ENCODE results near the gene SH2D7.

Gene SH2D7

DNA sequence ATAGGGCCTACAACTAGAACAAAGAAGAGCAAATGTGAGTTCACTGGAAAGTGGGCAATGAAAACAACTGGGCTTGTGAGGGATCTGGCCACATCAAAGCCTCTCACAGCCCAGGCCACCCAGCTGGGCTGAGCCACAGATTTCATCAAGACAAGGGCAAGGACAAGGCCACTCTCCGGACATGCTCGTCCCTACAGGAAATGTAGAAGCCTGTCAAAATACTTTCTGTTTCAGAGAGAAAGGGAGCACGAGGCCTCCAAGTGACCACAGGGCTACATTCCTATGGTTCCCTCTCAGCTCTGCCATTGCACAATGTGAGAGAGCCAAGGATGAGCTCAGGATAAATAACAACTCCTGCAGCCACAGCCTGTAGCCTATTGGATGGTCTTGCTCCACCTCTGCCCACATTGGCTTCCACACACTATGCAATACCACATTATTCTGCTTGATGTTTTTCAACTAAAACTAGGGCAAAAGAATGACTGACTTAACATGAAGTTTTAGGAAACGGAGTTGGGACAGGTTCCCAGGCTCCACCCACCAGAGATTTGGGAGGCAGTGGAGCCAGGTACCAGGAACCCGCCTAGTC is 27.0 kb upstream of the SH2D7 start:
- peak; percentile 93 to 96 for DNase-seq

GRCh38 chr15:78065973-78066946 is 26.1 kb upstream of the SH2D7 start:
- no peaks in the 10 kb centered on the region for H3K79me1 ChIP-seq (ENCODE audit: low read length)
- no peak overlapping the region for H2AFZ ChIP-seq (ENCODE audit: insufficient read depth, low read length, poor library complexity)
- H3K23ac ChIP-seq (ENCODE audit: low read length), result no peak overlapping the region
- H4K91ac ChIP-seq (ENCODE audit: low read depth, low read length), result no peak overlapping the region
- H3K4ac ChIP-seq (ENCODE audit: low read depth, low read length), result no peak overlapping the region
- H3K27me3 ChIP-seq (ENCODE audit: insufficient read depth, low read length), result no peaks in the 10 kb centered on the region
- WGBS (ENCODE audit: extremely low coverage, insufficient coverage, insufficient read length), result no CpG with 5 or more reads among the region's 7 CpGs
- H3K18ac ChIP-seq (ENCODE audit: low read length), result no peak overlapping the region
- no peak overlapping the region for H2AK5ac ChIP-seq (ENCODE audit: low read length)
- no peaks in the 10 kb centered on the region for H3K79me2 ChIP-seq (ENCODE audit: control insufficient read depth, insufficient read depth, low read length, poor library complexity)
- H3K36me3 ChIP-seq (ENCODE audit: control insufficient read depth in 1 of 2, insufficient read depth in 2 of 2, low read length in 2 of 2), result no peaks in the 10 kb centered on the region
- no peak overlapping the region for H2BK120ac ChIP-seq (ENCODE audit: insufficient read depth, low read length, poor library complexity)
- H2BK5ac ChIP-seq (ENCODE audit: low read depth, low read length, poor library complexity), result no peak overlapping the region
- H4K12ac ChIP-seq (ENCODE audit: low read depth, low read length), result no peak overlapping the region
- no peak overlapping the region for H2BK12ac ChIP-seq (ENCODE audit: low read length)
- peaks cover 9 to 20% of the 10 kb centered on the region in 2 experiments for H3K4me1 ChIP-seq (ENCODE audit: control insufficient read depth in 1 of 2, insufficient read depth in 2 of 2, low read length in 2 of 2)
- no peak overlapping the region for H4K8ac ChIP-seq (ENCODE audit: low read depth, low read length)
- H3K4me3 ChIP-seq (ENCODE audit: low read depth, low read length), result no peak overlapping the region
- no peaks in the 10 kb centered on the region for H3K9me3 ChIP-seq (ENCODE audit: insufficient read depth, low read depth, low read length)
- H3K4me2 ChIP-seq (ENCODE audit: low read length), result no peak overlapping the region
- no peak overlapping the region for H3K9ac ChIP-seq (ENCODE audit: low read length)
- no peak for DNase-seq
- no peak overlapping the region for H3K14ac ChIP-seq (ENCODE audit: low read length)
- no peak overlapping the region for H3K27ac ChIP-seq (ENCODE audit: low read depth, low read length)

More for the DNA sequence above, 27.0 kb upstream of the SH2D7 start:
- no peak overlapping the region for H3K4me3 ChIP-seq (ENCODE audit: low read depth, low read length)
- H3K23ac ChIP-seq (ENCODE audit: low read length), result no peak overlapping the region
- H2AK5ac ChIP-seq (ENCODE audit: low read length), result no peak overlapping the region
- H3K18ac ChIP-seq (ENCODE audit: low read length), result no peak overlapping the region
- no peaks in the 10 kb centered on the region for H3K9me3 ChIP-seq (ENCODE audit: insufficient read depth, low read depth, low read length)
- H3K4me1 ChIP-seq (ENCODE audit: control insufficient read depth in 1 of 2, insufficient read depth in 2 of 2, low read length in 2 of 2), result peaks cover 9 to 20% of the 10 kb centered on the region in 2 experiments
- H3K36me3 ChIP-seq (ENCODE audit: control insufficient read depth in 1 of 2, insufficient read depth in 2 of 2, low read length in 2 of 2), result no peaks in the 10 kb centered on the region
- H3K79me1 ChIP-seq (ENCODE audit: low read length), result no peaks in the 10 kb centered on the region
- no peak overlapping the region for H3K4me2 ChIP-seq (ENCODE audit: low read length)
- H3K14ac ChIP-seq (ENCODE audit: low read length), result no peak overlapping the region
- no peak overlapping the region for H3K27ac ChIP-seq (ENCODE audit: low read depth, low read length)
- H4K8ac ChIP-seq (ENCODE audit: low read depth, low read length), result no peak overlapping the region
- no peak overlapping the region for H2BK12ac ChIP-seq (ENCODE audit: low read length)
- no peak overlapping the region for H2BK5ac ChIP-seq (ENCODE audit: low read depth, low read length, poor library complexity)
- H3K27me3 ChIP-seq (ENCODE audit: insufficient read depth, low read length), result no peaks in the 10 kb centered on the region
- no peak overlapping the region for H2BK120ac ChIP-seq (ENCODE audit: insufficient read depth, low read length, poor library complexity)
- no CpG with 5 or more reads among the region's 5 CpGs for WGBS (ENCODE audit: extremely low coverage, insufficient coverage, insufficient read length)
- no peak overlapping the region for H2AFZ ChIP-seq (ENCODE audit: insufficient read depth, low read length, poor library complexity)
- H3K79me2 ChIP-seq (ENCODE audit: control insufficient read depth, insufficient read depth, low read length, poor library complexity), result no peaks in the 10 kb centered on the region
- no peak overlapping the region for H3K4ac ChIP-seq (ENCODE audit: low read depth, low read length)
- no peak overlapping the region for H4K91ac ChIP-seq (ENCODE audit: low read depth, low read length)
- H4K12ac ChIP-seq (ENCODE audit: low read depth, low read length), result no peak overlapping the region
- H3K9ac ChIP-seq (ENCODE audit: low read length), result no peak overlapping the region

- H3K4me2 ChIP-seq (ENCODE audit: low read length), result no peak overlapping the region
- no peaks in the 10 kb centered on the region for H3K27me3 ChIP-seq (ENCODE audit: insufficient read depth, low read length)
- H2AFZ ChIP-seq (ENCODE audit: insufficient read depth, low read length, poor library complexity), result no peak overlapping the region
- no peak overlapping the region for H2BK120ac ChIP-seq (ENCODE audit: insufficient read depth, low read length, poor library complexity)
- DNase-seq, result no peak
- no peak overlapping the region for H3K23ac ChIP-seq (ENCODE audit: low read length)
- no CpG with 5 or more reads among the region's 1 CpG for WGBS (ENCODE audit: extremely low coverage, insufficient coverage, insufficient read length)
- H3K14ac ChIP-seq (ENCODE audit: low read length), result no peak overlapping the region
- no peak overlapping the region for H2BK5ac ChIP-seq (ENCODE audit: low read depth, low read length, poor library complexity)
- peaks cover 9 to 24% of the 10 kb centered on the region in 2 experiments for H3K4me1 ChIP-seq (ENCODE audit: control insufficient read depth in 1 of 2, insufficient read depth in 2 of 2, low read length in 2 of 2)
- H4K8ac ChIP-seq (ENCODE audit: low read depth, low read length), result no peak overlapping the region
- peak overlapping the region; percentile 11 for H3K4ac ChIP-seq (ENCODE audit: low read depth, low read length)
- H4K91ac ChIP-seq (ENCODE audit: low read depth, low read length), result no peak overlapping the region
- H3K9ac ChIP-seq (ENCODE audit: low read length), result no peak overlapping the region
- H2AK5ac ChIP-seq (ENCODE audit: low read length), result no peak overlapping the region
- no peaks in the 10 kb centered on the region for H3K79me1 ChIP-seq (ENCODE audit: low read length)
- H3K36me3 ChIP-seq (ENCODE audit: control insufficient read depth in 1 of 2, insufficient read depth in 2 of 2, low read length in 2 of 2), result no peaks in the 10 kb centered on the region
- no peak overlapping the region for H3K18ac ChIP-seq (ENCODE audit: low read length)
- H3K27ac ChIP-seq (ENCODE audit: low read depth, low read length), result no peak overlapping the region
- no peaks in the 10 kb centered on the region for H3K9me3 ChIP-seq (ENCODE audit: insufficient read depth, low read depth, low read length)
- no peak overlapping the region for H4K12ac ChIP-seq (ENCODE audit: low read depth, low read length)
- no peaks in the 10 kb centered on the region for H3K79me2 ChIP-seq (ENCODE audit: control insufficient read depth, insufficient read depth, low read length, poor library complexity)
- no peak overlapping the region for H2BK12ac ChIP-seq (ENCODE audit: low read length)
- H3K4me3 ChIP-seq (ENCODE audit: low read depth, low read length), result no peak overlapping the region
These were observed 24.8 kb upstream of the SH2D7 start for GRCh38 chr15:78067328-78068228.

GRCh38 chr15:78069052-78069414 is 23.3 kb upstream of the SH2D7 start:
- H3K4me2 ChIP-seq (ENCODE audit: low read length), result no peak overlapping the region
- H3K79me1 ChIP-seq (ENCODE audit: low read length), result no peaks in the 10 kb centered on the region
- no CpG with 5 or more reads among the region's 7 CpGs for WGBS (ENCODE audit: extremely low coverage, insufficient coverage, insufficient read length)
- H2AK5ac ChIP-seq (ENCODE audit: low read length), result no peak overlapping the region
- no peak overlapping the region for H3K18ac ChIP-seq (ENCODE audit: low read length)
- H2BK120ac ChIP-seq (ENCODE audit: insufficient read depth, low read length, poor library complexity), result no peak overlapping the region
- peaks cover 9 to 26% of the 10 kb centered on the region in 2 experiments for H3K4me1 ChIP-seq (ENCODE audit: control insufficient read depth in 1 of 2, insufficient read depth in 2 of 2, low read length in 2 of 2)
- no peak overlapping the region for H4K91ac ChIP-seq (ENCODE audit: low read depth, low read length)
- no peak overlapping the region for H3K27ac ChIP-seq (ENCODE audit: low read depth, low read length)
- no peak overlapping the region for H4K8ac ChIP-seq (ENCODE audit: low read depth, low read length)
- no peak overlapping the region for H2BK12ac ChIP-seq (ENCODE audit: low read length)
- H3K4me3 ChIP-seq (ENCODE audit: low read depth, low read length), result no peak overlapping the region
- no peaks in the 10 kb centered on the region for H3K27me3 ChIP-seq (ENCODE audit: insufficient read depth, low read length)
- H3K36me3 ChIP-seq (ENCODE audit: control insufficient read depth in 1 of 2, insufficient read depth in 2 of 2, low read length in 2 of 2), result no peaks in the 10 kb centered on the region
- H3K23ac ChIP-seq (ENCODE audit: low read length), result no peak overlapping the region
- H3K9me3 ChIP-seq (ENCODE audit: insufficient read depth, low read depth, low read length), result no peaks in the 10 kb centered on the region
- H2AFZ ChIP-seq (ENCODE audit: insufficient read depth, low read length, poor library complexity), result no peak overlapping the region
- no peak overlapping the region for H3K4ac ChIP-seq (ENCODE audit: low read depth, low read length)
- no peak overlapping the region for H3K9ac ChIP-seq (ENCODE audit: low read length)
- H4K12ac ChIP-seq (ENCODE audit: low read depth, low read length), result no peak overlapping the region
- H2BK5ac ChIP-seq (ENCODE audit: low read depth, low read length, poor library complexity), result no peak overlapping the region
- no peaks in the 10 kb centered on the region for H3K79me2 ChIP-seq (ENCODE audit: control insufficient read depth, insufficient read depth, low read length, poor library complexity)
- no peak for DNase-seq
- no peak overlapping the region for H3K14ac ChIP-seq (ENCODE audit: low read length)
